ENCODE data around the gene RNF151. TPM values are rescaled to one million over a fixed set of nuclear protein-coding genes. Genes with fewer than 3 reads are reported as not detected.

RNF151 gene
- total RNA-seq, 2 experiments from 2014 or later, result not detected

- BruUV-seq (replicated peaks), result no TSS peak
- Histone ChIP-seq H4K20me1 (ENCODE audit: insufficient read depth, low read length) (no peaks in the 10 kb centered on the region), H3K27ac (ENCODE audit: low read depth, low read length, poor library complexity, severe bottlenecking) (no peak overlapping the region), H2AFZ (ENCODE audit: low read length) (no peak overlapping the region), H3K4me3 (ENCODE audit: low read depth, low read length, poor library complexity, severe bottlenecking) (no peak overlapping the region), H3K4me1 (ENCODE audit: insufficient read depth, low read length, poor library complexity, severe bottlenecking) (peaks cover 18% of the 10 kb centered on the region), H3K9me2 (ENCODE audit: insufficient read depth, low read length) (no peaks in the 10 kb centered on the region), H3K9me3 (ENCODE audit: low read length) (no peaks in the 10 kb centered on the region), H3K36me3 (ENCODE audit: insufficient read depth, low read length) (no peaks in the 10 kb centered on the region), H3K79me2 (ENCODE audit: insufficient read depth, low read depth, low read length) (no peaks in the 10 kb centered on the region), H3K4me2 (ENCODE audit: low read length) (no peak overlapping the region)
- DNase-seq (ENCODE audit: low spot score), result no peak
- intact Hi-C loops (cut with micrococcal nuclease; ENCODE audit: unreplicated experiment), result loop anchor here (5.0 kb wide), 1 partner anchor 162 kb away; the partner anchor contains the start of genes NUBP2 and SPSB3
- TF ChIP-seq EZH2phosphoT487 (IDR thresholded peaks at IDR 0.05; ENCODE audit: borderline replicate concordance, low read depth, low read length), result no peak
- TF ChIP-seq, protein P1, sequence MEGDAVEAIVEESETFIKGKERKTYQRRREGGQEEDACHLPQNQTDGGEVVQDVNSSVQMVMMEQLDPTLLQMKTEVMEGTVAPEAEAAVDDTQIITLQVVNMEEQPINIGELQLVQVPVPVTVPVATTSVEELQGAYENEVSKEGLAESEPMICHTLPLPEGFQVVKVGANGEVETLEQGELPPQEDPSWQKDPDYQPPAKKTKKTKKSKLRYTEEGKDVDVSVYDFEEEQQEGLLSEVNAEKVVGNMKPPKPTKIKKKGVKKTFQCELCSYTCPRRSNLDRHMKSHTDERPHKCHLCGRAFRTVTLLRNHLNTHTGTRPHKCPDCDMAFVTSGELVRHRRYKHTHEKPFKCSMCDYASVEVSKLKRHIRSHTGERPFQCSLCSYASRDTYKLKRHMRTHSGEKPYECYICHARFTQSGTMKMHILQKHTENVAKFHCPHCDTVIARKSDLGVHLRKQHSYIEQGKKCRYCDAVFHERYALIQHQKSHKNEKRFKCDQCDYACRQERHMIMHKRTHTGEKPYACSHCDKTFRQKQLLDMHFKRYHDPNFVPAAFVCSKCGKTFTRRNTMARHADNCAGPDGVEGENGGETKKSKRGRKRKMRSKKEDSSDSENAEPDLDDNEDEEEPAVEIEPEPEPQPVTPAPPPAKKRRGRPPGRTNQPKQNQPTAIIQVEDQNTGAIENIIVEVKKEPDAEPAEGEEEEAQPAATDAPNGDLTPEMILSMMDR (conservative IDR thresholded peaks at IDR 0.05; ENCODE audit: low read length), result no peak
- ChIA-PET POLR2A (interaction anchor here (1.0 kb wide), 1 partner anchor 20 kb away, joined by 3 read pairs; the partner anchor contains the start of gene RPS2), CTCF (ENCODE audit: unreplicated experiment) (interaction anchor here (0.6 kb wide), 1 partner anchor 222 kb away, joined by 6 read pairs; no protein-coding TSS in a partner anchor)
Observed at GRCh38 chr16:1944612-1945199, 21.9 kb upstream of the RNF151 start.

DNA sequence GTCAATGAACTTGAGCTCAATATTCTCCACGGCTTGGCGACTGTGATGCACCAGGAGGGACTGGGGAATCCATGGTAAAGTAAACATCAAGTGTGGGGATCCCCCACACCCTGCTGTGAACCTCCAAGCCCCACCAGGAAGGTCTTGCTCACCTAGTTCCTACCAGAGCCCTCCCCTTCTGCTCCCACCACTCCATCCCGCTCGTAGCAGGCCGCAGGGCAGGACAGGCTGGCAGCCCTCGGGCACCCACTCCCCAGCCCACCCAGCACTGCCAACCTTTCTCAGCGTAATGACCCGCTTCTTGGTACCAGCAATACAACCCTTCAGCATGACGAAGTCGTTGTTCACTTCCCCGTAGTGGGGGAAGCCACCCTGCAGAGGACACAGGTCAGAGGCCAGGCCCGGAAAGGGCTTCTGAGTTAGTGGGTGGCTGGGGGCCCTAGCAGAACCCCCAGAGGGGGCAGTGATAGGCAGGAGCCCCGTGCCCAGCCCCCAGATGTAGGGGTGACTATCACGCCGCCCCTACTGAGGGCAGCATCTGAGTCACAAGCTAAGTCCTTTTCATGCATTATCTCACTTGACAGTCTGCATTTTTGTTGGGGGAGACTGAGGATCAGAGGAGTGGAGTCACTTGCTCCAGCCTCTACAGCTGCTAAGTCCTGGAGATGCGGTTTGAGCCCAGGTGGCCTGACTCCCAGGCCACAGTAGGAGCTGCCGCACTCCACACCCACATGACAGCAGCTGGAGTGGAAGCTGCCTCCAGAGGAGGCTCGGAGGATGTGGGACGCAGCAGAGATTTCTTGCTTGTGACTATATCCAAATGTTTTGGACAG is 20.9 kb upstream of the RNF151 start:
- intact Hi-C loops (cut with micrococcal nuclease; ENCODE audit: unreplicated experiment), result no loop called here
- Histone ChIP-seq H4K20me1 (ENCODE audit: insufficient read depth, low read length) (no peaks in the 10 kb centered on the region), H3K36me3 (ENCODE audit: insufficient read depth, low read length) (no peaks in the 10 kb centered on the region), H3K9me2 (ENCODE audit: insufficient read depth, low read length) (no peaks in the 10 kb centered on the region), H3K4me3 (ENCODE audit: low read depth, low read length, poor library complexity, severe bottlenecking) (no peak overlapping the region), H3K4me2 (ENCODE audit: low read length) (no peak overlapping the region), H3K9me3 (ENCODE audit: low read length) (no peaks in the 10 kb centered on the region), H3K79me2 (ENCODE audit: insufficient read depth, low read depth, low read length) (no peaks in the 10 kb centered on the region), H3K27ac (ENCODE audit: low read depth, low read length, poor library complexity, severe bottlenecking) (no peak overlapping the region), H3K4me1 (ENCODE audit: insufficient read depth, low read length, poor library complexity, severe bottlenecking) (peaks cover 18% of the 10 kb centered on the region), H2AFZ (ENCODE audit: low read length) (no peak overlapping the region)
- ChIA-PET POLR2A (no interaction called here), CTCF (ENCODE audit: unreplicated experiment) (interaction anchor here (0.6 kb wide), 1 partner anchor 221 kb away, joined by 6 read pairs; no protein-coding TSS in a partner anchor)
- DNase-seq (ENCODE audit: low spot score), result no peak
- BruUV-seq (replicated peaks), result no TSS peak
- TF ChIP-seq EZH2phosphoT487 (IDR thresholded peaks at IDR 0.05; ENCODE audit: borderline replicate concordance, low read depth, low read length), result no peak
- TF ChIP-seq, protein P1 (conservative IDR thresholded peaks at IDR 0.05; ENCODE audit: low read length), result no peak

Data from OCI-LY7 (cell line).